ENCODE data around the gene LRRC34.
A peak's percentile ranks its signal among the peaks of the same experiment; 100 is the strongest.

Gene LRRC34

GRCh38 chr3:169812332-169813235 is at the start of gene LRRC34, which contains the start of gene LRRIQ4:
Gene LRRC34, minus strand, starts transcription at chr3:169812904. Its CDS starts 356 bp downstream, at chr3:169812548.
Gene LRRIQ4, plus strand, starts transcription at chr3:169812870. Its CDS starts 9,052 bp downstream, at chr3:169821922.
- TF ChIP-seq GATA1 (IDR thresholded peaks at IDR 0.05; ENCODE audit: low read depth, low read length) (no peak), POLR2A (IDR thresholded peaks at IDR 0.05; ENCODE audit: low read length) (peak; percentile 50)
- DNase-seq = peak; percentile 83 to 84

- DNase-seq = no peak
- TF ChIP-seq GATA1 (IDR thresholded peaks at IDR 0.05; ENCODE audit: low read depth, low read length) = no peak
- TF ChIP-seq POLR2A (IDR thresholded peaks at IDR 0.05; ENCODE audit: low read length) = no peak
Measured at GRCh38 chr3:169861871-169862270, 49.2 kb upstream of the LRRC34 start.

- no peak for DNase-seq
- no peak for TF ChIP-seq GATA1 (IDR thresholded peaks at IDR 0.05; ENCODE audit: low read depth, low read length)
- no peak for TF ChIP-seq POLR2A (IDR thresholded peaks at IDR 0.05; ENCODE audit: low read length)
Measured at GRCh38 chr3:169857811-169858210, 45.1 kb upstream of the LRRC34 start.

- DNase-seq = no peak
- TF ChIP-seq POLR2A (IDR thresholded peaks at IDR 0.05; ENCODE audit: low read length) (no peak), GATA1 (IDR thresholded peaks at IDR 0.05; ENCODE audit: low read depth, low read length) (no peak)
Measured at GRCh38 chr3:169855514-169855913, 42.8 kb upstream of the LRRC34 start.

- TF ChIP-seq POLR2A (IDR thresholded peaks at IDR 0.05; ENCODE audit: low read length) (no peak), GATA1 (IDR thresholded peaks at IDR 0.05; ENCODE audit: low read depth, low read length) (no peak)
- no peak for DNase-seq
Measured at GRCh38 chr3:169850618-169851017, 37.9 kb upstream of the LRRC34 start.

GRCh38 chr3:169848741-169849140 is 36.0 kb upstream of the LRRC34 start:
- TF ChIP-seq POLR2A (IDR thresholded peaks at IDR 0.05; ENCODE audit: low read length) (no peak), GATA1 (IDR thresholded peaks at IDR 0.05; ENCODE audit: low read depth, low read length) (no peak)
- no peak for DNase-seq

GRCh38 chr3:169847896-169848295 is 35.2 kb upstream of the LRRC34 start:
- TF ChIP-seq GATA1 (IDR thresholded peaks at IDR 0.05; ENCODE audit: low read depth, low read length) (no peak), POLR2A (IDR thresholded peaks at IDR 0.05; ENCODE audit: low read length) (no peak)
- no peak for DNase-seq

GRCh38 chr3:169846458-169847193 is 33.9 kb upstream of the LRRC34 start:
- TF ChIP-seq GATA1 (IDR thresholded peaks at IDR 0.05; ENCODE audit: low read depth, low read length) = no peak
- no peak for TF ChIP-seq POLR2A (IDR thresholded peaks at IDR 0.05; ENCODE audit: low read length)
- no peak for DNase-seq

- DNase-seq = no peak
- TF ChIP-seq POLR2A (IDR thresholded peaks at IDR 0.05; ENCODE audit: low read length) (no peak), GATA1 (IDR thresholded peaks at IDR 0.05; ENCODE audit: low read depth, low read length) (no peak)
Measured at GRCh38 chr3:169842960-169843359, 30.3 kb upstream of the LRRC34 start.

- no peak for DNase-seq
- no peak for TF ChIP-seq GATA1 (IDR thresholded peaks at IDR 0.05; ENCODE audit: low read depth, low read length)
- TF ChIP-seq POLR2A (IDR thresholded peaks at IDR 0.05; ENCODE audit: low read length) = no peak
Measured at GRCh38 chr3:169841171-169841570, 28.5 kb upstream of the LRRC34 start.

GRCh38 chr3:169838511-169839030 is 25.9 kb upstream of the LRRC34 start:
- no peak for TF ChIP-seq GATA1 (IDR thresholded peaks at IDR 0.05; ENCODE audit: low read depth, low read length)
- TF ChIP-seq POLR2A (IDR thresholded peaks at IDR 0.05; ENCODE audit: low read length) = no peak
- DNase-seq = no peak

GRCh38 chr3:169836942-169837275 is 24.2 kb upstream of the LRRC34 start:
- TF ChIP-seq POLR2A (IDR thresholded peaks at IDR 0.05; ENCODE audit: low read length) = no peak
- no peak for TF ChIP-seq GATA1 (IDR thresholded peaks at IDR 0.05; ENCODE audit: low read depth, low read length)
- DNase-seq = no peak

GRCh38 chr3:169836078-169836941 is 23.6 kb upstream of the LRRC34 start:
- no peak for DNase-seq
- TF ChIP-seq POLR2A (IDR thresholded peaks at IDR 0.05; ENCODE audit: low read length) (no peak), GATA1 (IDR thresholded peaks at IDR 0.05; ENCODE audit: low read depth, low read length) (no peak)
